K562 treated with DMSO at 1 percent for 4 hours (cell line): ENCODE data around the gene MEAK7. TPM values are rescaled to one million over a fixed set of nuclear protein-coding genes. Genes with fewer than 3 reads are reported as not detected.

ENCODE experiments used
- total RNA-seq: library from RNA; unstranded; fragments of 300-600 nt; gene quantifications from 2 replicates; pipeline ENCODE4 v1.2.3, GENCODE V29; 2022; ENCODE audit not compliant: insufficient read depth

MEAK7 gene
- 3.8 and 4.7 TPM in 2 replicates for total RNA-seq

GRCh38 chr16:84504420-84505248, at the start of gene MEAK7:
TSS of gene MEAK7 (minus strand) at chr16:84504659. CDS start at chr16:84498086, 6,573 bp downstream.

Other genes with a start within 250 kb of the MEAK7 start
- gene WFDC1, start 209.8 kb downstream of the MEAK7 start, total RNA-seq, result not detected in 2 replicates
- gene ATP2C2, start 136.1 kb downstream of the MEAK7 start, total RNA-seq, result not detected in 2 replicates
- gene COTL1, start 113.4 kb upstream of the MEAK7 start, total RNA-seq, result 115 and 117 TPM in 2 replicates
- 28.8 and 38.6 TPM in 2 replicates for gene KLHL36, start 143.9 kb upstream of the MEAK7 start, total RNA-seq
- gene USP10, start 195.3 kb upstream of the MEAK7 start, total RNA-seq, result 65.3 and 69.0 TPM in 2 replicates